Activated T-helper 1 cell treated with anti-CD3 and anti-CD28 coated beads, Interleukin-12 subunit alpha, Interleukin-12 subunit beta, Interleukin-2, Interleukin-4 antibody, amounts not matched to agents 30 ng/mL and 10 ng/mL and 1 ng/mL, durations not matched to agents 14 hours and 24 hours and 36 hours (primary cell): Measurements from ENCODE around the gene DIP2A. TPM values are rescaled to one million over a fixed set of nuclear protein-coding genes. Genes with fewer than 3 reads are reported as not detected.

ENCODE experiments used
- DNase-seq: peaks from one replicate; pipeline ENCODE4 v3.0.0; 2021; ENCODE audit warnings: low spot score
- H3K27ac Mint-ChIP-seq: one replicate; pipeline ENCODE4 v1.8.0; 2021; ENCODE audit warnings: mild to moderate bottlenecking, mixed read lengths
- H3K27me3 Mint-ChIP-seq: one replicate; pipeline ENCODE4 v1.8.0; 2022; ENCODE audit warnings: mild to moderate bottlenecking, moderate library complexity, mixed read lengths; ENCODE audit not compliant: insufficient read depth
- H3K36me3 Mint-ChIP-seq: one replicate; pipeline ENCODE4 v1.8.0; 2021; ENCODE audit warnings: low read depth, mixed read lengths
- H3K4me1 Mint-ChIP-seq: one replicate; pipeline ENCODE4 v1.8.0; 2021; ENCODE audit warnings: low read depth, mixed read lengths
- H3K4me3 Mint-ChIP-seq: one replicate; pipeline ENCODE4 v1.8.0; 2021; ENCODE audit warnings: mild to moderate bottlenecking, moderate library complexity, mixed read lengths
- H3K9me3 Mint-ChIP-seq: one replicate; pipeline ENCODE4 v1.8.0; 2021; ENCODE audit warnings: mixed read lengths
- intact Hi-C: fragments of 100-400 bp; cut with micrococcal nuclease; formaldehyde crosslinking; loops from one replicate; pipeline ENCODE4 v1.15.1; 2024
- total RNA-seq: library from RNA; stranded (reverse); gene quantifications from 2 replicates; pipeline ENCODE4 v1.2.3, GENCODE V29; 2022

The DIP2A gene
- total RNA-seq, 1 donor from 2014 or later: 33.6 TPM

- intact Hi-C loops: no loop called here
- Mint-ChIP-seq H3K36me3 (peaks cover 20% of the 10 kb centered on the region), H3K9me3 (no peaks in the 10 kb centered on the region), H3K27ac (no peak overlapping the region), H3K4me3 (no peak overlapping the region), H3K4me1 (peaks cover 11% of the 10 kb centered on the region), H3K27me3 (no peaks in the 10 kb centered on the region)
- DNase-seq: no peak
Measured at GRCh38 chr21:46482225-46482845, 23.6 kb downstream of the DIP2A start.

GRCh38 chr21:46482846-46483231 is 24.1 kb downstream of the DIP2A start:
- peaks cover 17% of the 10 kb centered on the region for H3K36me3 Mint-ChIP-seq
- peaks cover 11% of the 10 kb centered on the region for H3K4me1 Mint-ChIP-seq
- H3K27me3 Mint-ChIP-seq: no peaks in the 10 kb centered on the region
- no peak overlapping the region for H3K4me3 Mint-ChIP-seq
- no peak overlapping the region for H3K27ac Mint-ChIP-seq
- intact Hi-C loops: no loop called here
- H3K9me3 Mint-ChIP-seq: no peaks in the 10 kb centered on the region
- DNase-seq: no peak

GRCh38 chr21:46483300-46484295 is 24.9 kb downstream of the DIP2A start:
- Mint-ChIP-seq H3K4me3 (no peak overlapping the region), H3K27me3 (no peaks in the 10 kb centered on the region), H3K9me3 (no peaks in the 10 kb centered on the region), H3K27ac (no peak overlapping the region), H3K36me3 (peaks cover 16% of the 10 kb centered on the region), H3K4me1 (peaks cover 11% of the 10 kb centered on the region)
- no peak for DNase-seq
- intact Hi-C loops: no loop called here

- intact Hi-C loops: no loop called here
- Mint-ChIP-seq H3K9me3 (no peaks in the 10 kb centered on the region), H3K36me3 (peaks cover 17% of the 10 kb centered on the region), H3K4me1 (peaks cover 11% of the 10 kb centered on the region), H3K27ac (no peak overlapping the region), H3K4me3 (no peak overlapping the region), H3K27me3 (no peaks in the 10 kb centered on the region)
- no peak for DNase-seq
Measured at GRCh38 chr21:46486481-46487126, 27.9 kb downstream of the DIP2A start.

GRCh38 chr21:46489162-46489663 is 30.5 kb downstream of the DIP2A start:
- H3K36me3 Mint-ChIP-seq: peaks cover 30% of the 10 kb centered on the region
- no peaks in the 10 kb centered on the region for H3K4me1 Mint-ChIP-seq
- H3K27me3 Mint-ChIP-seq: no peaks in the 10 kb centered on the region
- H3K4me3 Mint-ChIP-seq: no peak overlapping the region
- H3K27ac Mint-ChIP-seq: no peak overlapping the region
- intact Hi-C loops: no loop called here
- no peak for DNase-seq
- H3K9me3 Mint-ChIP-seq: no peaks in the 10 kb centered on the region

- Mint-ChIP-seq H3K9me3 (no peaks in the 10 kb centered on the region), H3K4me3 (no peak overlapping the region), H3K27ac (no peak overlapping the region)
Measured at GRCh38 chr21:46489800-46490199, 31.1 kb downstream of the DIP2A start.

GRCh38 chr21:46491553-46491952 is 32.9 kb downstream of the DIP2A start:
- Mint-ChIP-seq H3K9me3 (no peaks in the 10 kb centered on the region), H3K4me3 (no peak overlapping the region), H3K4me1 (no peaks in the 10 kb centered on the region), H3K27me3 (no peaks in the 10 kb centered on the region), H3K36me3 (peaks cover 28% of the 10 kb centered on the region), H3K27ac (no peak overlapping the region)
- no peak for DNase-seq
- intact Hi-C loops: no loop called here

More at GRCh38 chr21:46489800-46490199, 31.1 kb downstream of the DIP2A start:
- intact Hi-C loops: no loop called here
- Mint-ChIP-seq H3K4me1 (no peaks in the 10 kb centered on the region), H3K36me3 (peaks cover 28% of the 10 kb centered on the region), H3K27me3 (no peaks in the 10 kb centered on the region)
- DNase-seq: no peak

GRCh38 chr21:46492851-46493250 is 34.2 kb downstream of the DIP2A start:
- Mint-ChIP-seq H3K4me1 (no peaks in the 10 kb centered on the region), H3K9me3 (no peaks in the 10 kb centered on the region), H3K27me3 (no peaks in the 10 kb centered on the region), H3K4me3 (no peak overlapping the region), H3K36me3 (peaks cover 30% of the 10 kb centered on the region), H3K27ac (no peak overlapping the region)
- DNase-seq: no peak
- intact Hi-C loops: no loop called here

GRCh38 chr21:46493828-46494227 is 35.1 kb downstream of the DIP2A start:
- peaks cover 30% of the 10 kb centered on the region for H3K36me3 Mint-ChIP-seq
- H3K4me3 Mint-ChIP-seq: no peak overlapping the region
- DNase-seq: no peak
- no peaks in the 10 kb centered on the region for H3K27me3 Mint-ChIP-seq
- no peak overlapping the region for H3K27ac Mint-ChIP-seq
- H3K9me3 Mint-ChIP-seq: no peaks in the 10 kb centered on the region
- H3K4me1 Mint-ChIP-seq: no peaks in the 10 kb centered on the region
- intact Hi-C loops: no loop called here

- no peaks in the 10 kb centered on the region for H3K27me3 Mint-ChIP-seq
- H3K4me1 Mint-ChIP-seq: peaks cover 19% of the 10 kb centered on the region
- no peaks in the 10 kb centered on the region for H3K9me3 Mint-ChIP-seq
- intact Hi-C loops: no loop called here
- no peak overlapping the region for H3K4me3 Mint-ChIP-seq
- DNase-seq: no peak
- no peak overlapping the region for H3K27ac Mint-ChIP-seq
- H3K36me3 Mint-ChIP-seq: peaks cover 30% of the 10 kb centered on the region
Measured at GRCh38 chr21:46498335-46499050, 39.8 kb downstream of the DIP2A start.

- Mint-ChIP-seq H3K27ac (peak overlapping the region; percentile 49), H3K4me1 (peaks cover 24% of the 10 kb centered on the region), H3K4me3 (no peak overlapping the region), H3K9me3 (no peaks in the 10 kb centered on the region), H3K36me3 (peaks cover 26% of the 10 kb centered on the region), H3K27me3 (no peaks in the 10 kb centered on the region)
- intact Hi-C loops: no loop called here
- no peak for DNase-seq
Measured at GRCh38 chr21:46500224-46500861, 41.7 kb downstream of the DIP2A start.

GRCh38 chr21:46503922-46504550 is 45.3 kb downstream of the DIP2A start:
- no peak for DNase-seq
- H3K36me3 Mint-ChIP-seq: peaks cover 22% of the 10 kb centered on the region
- no peak overlapping the region for H3K27ac Mint-ChIP-seq
- H3K27me3 Mint-ChIP-seq: no peaks in the 10 kb centered on the region
- no peak overlapping the region for H3K4me3 Mint-ChIP-seq
- intact Hi-C loops: no loop called here
- peaks cover 23% of the 10 kb centered on the region for H3K4me1 Mint-ChIP-seq
- no peaks in the 10 kb centered on the region for H3K9me3 Mint-ChIP-seq
